HG02884 (cell line): Measurements from ENCODE around the gene RIPOR2.

ENCODE experiments used
- ATAC-seq: cut with Tn5 transposase; IDR thresholded peaks from one replicate; pipeline ENCODE4 v1.9.1; 2021; ENCODE audit warnings: mild to moderate bottlenecking, moderate library complexity; ENCODE audit not compliant: unreplicated experiment

Gene RIPOR2, protein sequence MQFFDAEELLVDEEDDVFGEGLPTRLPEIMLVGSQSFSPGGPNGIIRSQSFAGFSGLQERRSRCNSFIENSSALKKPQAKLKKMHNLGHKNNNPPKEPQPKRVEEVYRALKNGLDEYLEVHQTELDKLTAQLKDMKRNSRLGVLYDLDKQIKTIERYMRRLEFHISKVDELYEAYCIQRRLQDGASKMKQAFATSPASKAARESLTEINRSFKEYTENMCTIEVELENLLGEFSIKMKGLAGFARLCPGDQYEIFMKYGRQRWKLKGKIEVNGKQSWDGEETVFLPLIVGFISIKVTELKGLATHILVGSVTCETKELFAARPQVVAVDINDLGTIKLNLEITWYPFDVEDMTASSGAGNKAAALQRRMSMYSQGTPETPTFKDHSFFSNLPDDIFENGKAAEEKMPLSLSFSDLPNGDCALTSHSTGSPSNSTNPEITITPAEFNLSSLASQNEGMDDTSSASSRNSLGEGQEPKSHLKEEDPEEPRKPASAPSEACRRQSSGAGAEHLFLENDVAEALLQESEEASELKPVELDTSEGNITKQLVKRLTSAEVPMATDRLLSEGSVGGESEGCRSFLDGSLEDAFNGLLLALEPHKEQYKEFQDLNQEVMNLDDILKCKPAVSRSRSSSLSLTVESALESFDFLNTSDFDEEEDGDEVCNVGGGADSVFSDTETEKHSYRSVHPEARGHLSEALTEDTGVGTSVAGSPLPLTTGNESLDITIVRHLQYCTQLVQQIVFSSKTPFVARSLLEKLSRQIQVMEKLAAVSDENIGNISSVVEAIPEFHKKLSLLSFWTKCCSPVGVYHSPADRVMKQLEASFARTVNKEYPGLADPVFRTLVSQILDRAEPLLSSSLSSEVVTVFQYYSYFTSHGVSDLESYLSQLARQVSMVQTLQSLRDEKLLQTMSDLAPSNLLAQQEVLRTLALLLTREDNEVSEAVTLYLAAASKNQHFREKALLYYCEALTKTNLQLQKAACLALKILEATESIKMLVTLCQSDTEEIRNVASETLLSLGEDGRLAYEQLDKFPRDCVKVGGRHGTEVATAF

DNA sequence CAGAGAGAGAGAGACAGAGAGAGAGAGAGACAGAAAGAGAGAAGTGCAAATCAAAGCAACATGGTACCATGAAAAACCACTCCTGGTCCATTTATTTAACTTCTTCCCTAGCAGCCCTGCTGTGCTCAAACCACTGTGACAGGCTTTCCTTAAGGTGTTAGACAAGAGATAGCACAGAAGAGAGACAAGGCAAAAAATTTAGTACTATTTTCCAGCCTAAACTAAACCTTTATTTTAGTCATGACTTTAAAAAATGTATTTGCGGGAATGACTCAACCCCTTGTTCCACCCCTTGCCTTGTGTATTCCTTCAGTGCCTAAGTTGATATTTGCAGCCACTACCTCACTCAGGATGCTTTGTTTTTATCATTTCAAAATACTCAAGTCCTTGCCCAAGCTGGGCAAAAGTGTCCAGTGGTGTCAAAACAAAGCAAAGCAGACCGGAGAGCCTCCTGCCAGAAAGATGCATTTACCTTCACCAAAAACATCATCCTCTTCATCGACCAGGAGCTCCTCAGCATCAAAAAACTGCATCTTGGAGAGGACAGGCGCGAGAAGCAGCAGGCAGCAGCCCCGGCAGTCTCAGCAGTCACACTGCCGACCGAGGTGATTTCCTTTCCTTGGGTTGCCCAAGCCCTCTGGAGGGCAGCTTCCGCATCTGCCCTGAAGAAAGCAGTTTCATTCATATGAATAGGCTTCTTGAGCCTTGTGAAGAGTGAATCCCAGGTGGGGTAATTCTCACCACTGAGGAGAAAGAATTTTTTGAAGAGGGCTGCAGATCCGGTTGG lies at the start of gene RIPOR2:
TSS of gene RIPOR2 (minus strand) at position 595 of the 787 bp plus-strand sequence. CDS start at position 533, 62 bp downstream.
- no peak for ATAC-seq

GRCh38 chr6:24985323-24985722 lies 49.6 kb upstream of the RIPOR2 start:
- ATAC-seq: no peak

- ATAC-seq: no peak
These were observed 46.5 kb upstream of the RIPOR2 start for GRCh38 chr6:24982231-24982630.

- no peak for ATAC-seq
These were observed 45.6 kb upstream of the RIPOR2 start for GRCh38 chr6:24981386-24981760.

DNA sequence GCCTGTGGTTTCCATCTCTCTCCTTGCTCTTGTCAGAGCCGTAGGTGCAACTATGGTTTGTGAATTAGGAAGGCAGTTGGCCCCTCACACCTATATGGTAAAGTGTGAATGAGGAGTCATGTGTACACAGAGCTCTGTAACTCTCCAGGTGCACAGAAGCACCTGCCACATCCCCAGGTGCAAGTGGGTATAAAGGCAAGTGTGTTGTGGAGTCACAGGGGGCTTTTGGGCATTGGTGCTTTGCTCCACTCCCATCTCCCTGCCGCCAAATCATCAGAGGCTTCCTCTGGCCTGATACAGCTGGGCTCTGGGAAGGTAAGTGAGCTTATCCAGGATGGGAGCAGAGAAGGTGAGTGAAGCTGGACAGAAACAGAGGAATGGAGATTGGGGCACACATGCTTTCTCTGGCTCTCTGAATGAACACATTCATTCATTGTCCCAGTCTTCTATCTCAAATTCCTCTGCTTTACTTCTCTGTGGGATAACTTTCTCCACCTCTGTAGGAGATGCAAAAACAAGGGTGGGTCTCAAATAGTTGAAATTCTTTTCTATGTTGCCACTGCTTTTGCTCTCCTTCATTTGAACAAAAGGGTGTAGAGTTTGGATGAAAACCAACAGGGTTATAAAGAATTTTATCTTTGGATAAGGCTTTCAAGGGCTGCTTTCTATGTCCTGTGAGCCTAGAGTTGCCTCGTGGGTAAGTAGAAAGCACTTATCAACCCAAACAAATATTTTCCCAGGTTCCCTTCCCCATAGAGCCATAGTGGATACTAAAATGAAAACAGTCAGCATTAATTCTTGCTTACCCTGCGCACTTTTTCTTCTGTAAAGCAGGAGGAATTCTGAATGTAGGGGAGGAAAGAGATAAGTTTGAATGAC lies 45.0 kb upstream of the RIPOR2 start:
- no peak for ATAC-seq

GRCh38 chr6:24979176-24979575 lies 43.4 kb upstream of the RIPOR2 start:
- no peak for ATAC-seq

- ATAC-seq: peak; percentile 90
These were observed 38.7 kb upstream of the RIPOR2 start for GRCh38 chr6:24974182-24975171.

GRCh38 chr6:24972311-24972958 lies 36.7 kb upstream of the RIPOR2 start:
- ATAC-seq: no peak

DNA sequence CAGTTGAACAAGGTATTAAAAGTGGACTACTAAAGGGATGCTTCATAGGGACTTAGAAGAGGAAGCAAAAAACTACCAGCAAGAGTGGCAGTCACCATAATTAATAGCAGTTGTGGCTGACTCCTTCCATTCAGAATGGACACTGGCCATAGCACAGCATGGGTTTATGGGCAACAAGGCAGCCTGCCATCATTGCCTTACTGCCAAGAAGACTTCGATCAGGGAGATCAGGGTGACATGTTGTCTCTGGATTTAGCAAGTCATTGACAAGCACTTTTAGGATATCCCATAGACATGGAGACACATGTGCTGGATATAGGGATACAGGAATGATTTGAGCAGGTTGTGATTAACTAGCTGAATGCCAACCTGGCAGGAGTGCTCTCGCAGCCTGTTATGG lies 35.3 kb upstream of the RIPOR2 start:
- ATAC-seq: no peak

GRCh38 chr6:24969343-24969860 lies 33.6 kb upstream of the RIPOR2 start:
- no peak for ATAC-seq

- no peak for ATAC-seq
These were observed 33.0 kb upstream of the RIPOR2 start for GRCh38 chr6:24968783-24969182.

- no peak for ATAC-seq
These were observed 31.5 kb upstream of the RIPOR2 start for GRCh38 chr6:24967211-24967610.

DNA sequence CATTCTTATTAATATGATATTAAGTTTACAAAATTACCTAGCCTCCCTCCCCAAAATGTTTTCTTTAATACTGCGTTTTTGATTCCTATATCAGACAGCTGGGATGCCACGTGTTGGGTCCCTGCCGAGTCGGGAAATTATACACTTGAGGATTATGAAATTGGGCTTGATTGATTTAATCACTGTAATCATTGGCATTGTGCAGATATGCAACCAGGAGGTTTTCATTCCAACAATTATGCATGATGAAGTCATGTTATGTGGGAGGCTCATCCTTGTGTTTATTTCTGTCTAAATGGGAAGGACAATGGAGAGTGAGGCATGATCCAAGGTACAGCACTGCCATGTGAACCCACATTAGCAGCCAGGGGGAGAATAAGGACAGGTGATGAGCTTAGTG lies 30.6 kb upstream of the RIPOR2 start:
- no peak for ATAC-seq

DNA sequence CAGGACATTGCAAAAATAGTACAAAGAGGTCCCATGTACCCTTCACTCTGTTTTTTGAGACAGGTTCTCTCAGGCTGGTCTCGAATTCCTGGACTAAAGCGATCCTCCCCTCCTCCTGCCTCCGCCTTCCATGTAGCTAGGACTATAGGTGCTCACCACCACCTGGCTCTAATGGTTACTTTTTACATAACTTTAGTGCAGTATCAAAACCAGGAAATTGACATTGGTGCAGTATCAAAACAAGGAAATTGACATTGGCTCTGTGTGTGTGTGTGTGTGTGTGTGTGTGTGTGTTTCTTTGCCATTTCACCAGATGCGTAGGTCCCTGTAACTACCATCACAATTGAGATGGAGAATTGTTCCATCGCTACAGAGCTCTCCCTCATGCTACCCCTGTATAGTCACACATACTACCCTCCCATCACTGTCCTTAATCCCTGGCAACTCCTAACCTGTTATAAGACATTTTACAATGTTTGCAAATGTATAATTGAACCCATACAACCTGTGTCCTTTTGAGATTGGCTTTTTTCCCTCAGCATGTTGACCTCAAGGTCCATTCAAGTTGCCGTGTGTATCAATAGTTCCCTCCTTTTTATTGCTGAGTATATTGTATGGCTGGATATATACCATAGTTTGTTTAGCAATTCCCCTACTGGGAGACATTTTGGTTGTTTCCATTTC lies 28.3 kb upstream of the RIPOR2 start:
- ATAC-seq: no peak

- no peak for ATAC-seq
These were observed 27.6 kb upstream of the RIPOR2 start for GRCh38 chr6:24963339-24963738.

- no peak for ATAC-seq
These were observed 26.1 kb upstream of the RIPOR2 start for GRCh38 chr6:24961852-24962251.

DNA sequence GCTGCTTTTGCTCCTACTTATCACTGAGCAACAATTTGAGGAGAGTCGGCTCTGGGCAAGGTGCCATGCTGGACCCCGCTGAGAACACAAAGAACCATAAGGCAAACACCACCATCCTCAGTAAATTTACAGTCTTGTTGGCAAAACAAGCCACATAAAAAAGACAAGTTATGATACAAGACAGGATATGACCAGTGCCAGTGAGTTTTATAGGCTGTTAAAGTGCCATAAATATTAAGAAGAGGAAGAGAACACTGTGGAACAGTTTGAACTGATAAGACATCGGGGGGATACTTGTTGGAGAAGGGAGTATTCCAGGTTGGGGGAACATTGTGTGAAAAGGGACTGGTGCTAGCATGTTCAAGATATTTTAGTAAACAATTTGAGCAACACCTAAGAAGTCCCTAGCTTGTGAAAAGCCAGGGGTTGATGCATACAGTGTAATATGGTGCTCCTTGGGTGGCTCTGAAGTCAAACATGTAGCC lies 25.3 kb upstream of the RIPOR2 start:
- ATAC-seq: no peak
